Measurements from ENCODE around the gene SP140L. TPM values are rescaled to one million over a fixed set of nuclear protein-coding genes. Genes with fewer than 3 reads are reported as not detected.

Gene SP140L
- polyA plus RNA-seq, 1 experiment = 8.7 TPM

GRCh38 chr2:230346921-230347533 is 20.0 kb downstream of the SP140L start:
- Histone ChIP-seq H3K36me3 (ENCODE audit: control insufficient read depth, insufficient read depth, low read length) (no peaks in the 10 kb centered on the region), H3K27me3 (ENCODE audit: control insufficient read depth, insufficient read depth, low read length) (no peaks in the 10 kb centered on the region), H3K4me3 (ENCODE audit: low read depth, low read length) (no peak overlapping the region)
- ChIA-PET POLR2A (interaction anchor here (0.6 kb wide), 1 partner anchor 145 kb away, joined by 3 read pairs; no protein-coding TSS in a partner anchor), CTCF (interaction anchor here (1.4 kb wide), 1 partner anchor 27 kb away, joined by 5 read pairs; no protein-coding TSS in a partner anchor)
- no peak for TF ChIP-seq CTCF (IDR thresholded peaks at IDR 0.05; ENCODE audit: insufficient read depth, low read depth, low read length)
- no peak for DNase-seq (ENCODE audit: low read depth)

DNA sequence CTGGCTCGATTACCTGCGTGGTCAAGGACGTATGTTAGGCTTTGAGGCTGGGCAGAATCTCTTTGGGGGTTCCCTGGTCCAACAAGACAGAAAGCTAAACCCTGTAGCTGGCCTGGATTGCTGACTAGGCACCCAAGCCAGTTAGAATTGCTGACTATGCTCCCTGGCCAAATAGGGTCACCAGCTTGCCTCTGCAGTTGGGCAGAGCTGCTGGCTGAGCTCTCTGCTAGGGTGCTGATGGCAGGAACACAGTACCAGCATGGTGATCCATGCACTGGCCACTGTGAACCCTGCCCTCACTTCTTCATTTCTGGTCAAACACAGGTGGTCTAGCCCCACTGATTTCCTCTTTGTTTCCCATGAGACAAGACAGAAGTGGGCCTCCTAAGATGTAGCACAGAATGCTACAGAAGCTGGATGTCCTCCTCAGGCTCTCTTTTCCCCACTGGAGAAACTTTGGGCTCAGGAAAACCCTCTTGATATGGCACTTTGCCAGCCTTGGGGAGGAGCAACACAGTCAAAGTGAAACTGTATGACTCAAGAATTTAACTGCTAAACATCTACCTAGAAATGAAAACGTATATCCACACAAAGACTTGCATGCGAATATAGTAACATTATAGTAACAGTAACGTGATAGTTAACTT is 20.8 kb downstream of the SP140L start:
- H3K4me3 ChIP-seq (ENCODE audit: low read depth, low read length) = no peak overlapping the region
- H3K27me3 ChIP-seq (ENCODE audit: control insufficient read depth, insufficient read depth, low read length) = no peaks in the 10 kb centered on the region
- TF ChIP-seq CTCF (IDR thresholded peaks at IDR 0.05; ENCODE audit: insufficient read depth, low read depth, low read length) = no peak
- CTCF ChIA-PET = interaction anchor here (1.4 kb wide), 1 partner anchor 26 kb away, joined by 5 read pairs; no protein-coding TSS in a partner anchor
- H3K36me3 ChIP-seq (ENCODE audit: control insufficient read depth, insufficient read depth, low read length) = no peaks in the 10 kb centered on the region
- DNase-seq (ENCODE audit: low read depth) = no peak
- POLR2A ChIA-PET = no interaction called here

GRCh38 chr2:230348787-230349186 is 21.8 kb downstream of the SP140L start:
- no peak overlapping the region for H3K4me3 ChIP-seq (ENCODE audit: low read depth, low read length)
- TF ChIP-seq CTCF (IDR thresholded peaks at IDR 0.05; ENCODE audit: insufficient read depth, low read depth, low read length) = no peak
- ChIA-PET CTCF (interaction anchor here (0.6 kb wide), 1 partner anchor 23 kb away, joined by 3 read pairs; no protein-coding TSS in a partner anchor), POLR2A (no interaction called here)
- H3K27me3 ChIP-seq (ENCODE audit: control insufficient read depth, insufficient read depth, low read length) = no peaks in the 10 kb centered on the region
- H3K36me3 ChIP-seq (ENCODE audit: control insufficient read depth, insufficient read depth, low read length) = no peaks in the 10 kb centered on the region
- DNase-seq (ENCODE audit: low read depth) = no peak

DNA sequence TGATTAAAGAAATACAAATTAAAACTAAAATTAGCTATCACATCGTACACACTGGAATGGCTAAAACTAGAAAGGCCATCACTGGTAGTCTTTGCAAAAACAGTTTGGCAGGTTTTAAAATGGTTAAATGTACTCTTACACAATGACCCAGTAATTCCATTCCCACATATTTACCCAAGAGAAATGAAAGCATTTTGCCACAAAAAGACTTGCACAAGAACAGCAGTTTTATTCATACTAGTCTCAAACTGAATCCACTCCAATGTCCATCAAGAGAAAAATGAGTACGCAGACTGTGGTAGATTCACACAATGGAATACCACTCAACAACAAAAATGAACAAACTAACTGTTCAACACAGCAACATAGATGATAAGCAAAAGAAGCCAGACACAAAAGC is 29.1 kb downstream of the SP140L start:
- Histone ChIP-seq H3K27me3 (ENCODE audit: control insufficient read depth, insufficient read depth, low read length) (no peaks in the 10 kb centered on the region), H3K36me3 (ENCODE audit: control insufficient read depth, insufficient read depth, low read length) (peaks cover 1% of the 10 kb centered on the region; the same call in 1 of the 2 replicates)

More for the DNA sequence above, 29.1 kb downstream of the SP140L start:
- H3K4me3 ChIP-seq (ENCODE audit: low read depth, low read length) = no peak overlapping the region
- DNase-seq (ENCODE audit: low read depth) = no peak
- TF ChIP-seq CTCF (IDR thresholded peaks at IDR 0.05; ENCODE audit: insufficient read depth, low read depth, low read length) = no peak
- POLR2A ChIA-PET = no interaction called here
- CTCF ChIA-PET = no interaction called here
